Heart left ventricle (tissue), 16 donors: ENCODE results near the gene CLCN3. TPM values are rescaled to one million over a fixed set of nuclear protein-coding genes. Genes with fewer than 3 reads are reported as not detected.

ENCODE experiments used
- ATAC-seq, 4 donors: fragments of 200-7000 bp; cut with Tn5 transposase; one replicate each; pipeline ENCODE4 v1.9.1; 2020 to 2022; ENCODE audit warnings: moderate library complexity in 4 of 4, mild to moderate bottlenecking in 3 of 4, moderate number of reproducible peaks in 1 of 4
- DNase-seq, 5 donors: peaks; one replicate each; pipeline ENCODE4 v3.0.0-alpha.2; 2020
- H3K27ac ChIP-seq, 12 donors: fragments of 200-600 bp; sonication (generic) in 4 of 12; one replicate each; pipeline versions ENCODE4 v1.5.0 to v1.8.0; 2016 to 2022; ENCODE audit warnings: mild to moderate bottlenecking in 2 of 12
- H3K27me3 ChIP-seq, 9 donors: fragments of 200-600 bp; sonication (generic) in 2 of 9; one replicate each; pipeline versions ENCODE4 v1.5.1 to v1.8.0; 2016 to 2022; ENCODE audit warnings: mild to moderate bottlenecking in 3 of 9
- H3K36me3 ChIP-seq, 9 donors: fragments of 200-600 bp; sonication (generic) in 2 of 9; one replicate each; pipeline versions ENCODE4 v1.5.0 to v1.8.0; 2018 to 2022; ENCODE audit warnings: mild to moderate bottlenecking in 2 of 9
- H3K4me1 ChIP-seq, 12 donors: fragments of 200-600 bp; sonication (generic) in 4 of 12; one replicate each; pipeline versions ENCODE4 v1.5.0 to v1.8.0; 2016 to 2022; ENCODE audit warnings: mild to moderate bottlenecking in 3 of 12
- H3K4me3 ChIP-seq, 12 donors: fragments of 200-600 bp; sonication (generic) in 4 of 12; one replicate each; pipeline versions ENCODE4 v1.5.0 to v1.8.0; 2017 to 2022; ENCODE audit warnings: mild to moderate bottlenecking in 9 of 12, moderate library complexity in 4 of 12
- H3K9me3 ChIP-seq, 12 donors: fragments of 200-600 bp; sonication (generic) in 4 of 12; one replicate each; pipeline versions ENCODE4 v1.5.0 to v1.8.0; 2016 to 2022; ENCODE audit warnings: mild to moderate bottlenecking in 1 of 12
- POLR2A ChIP-seq, 2 donors: fragments of 450-650 bp; IDR thresholded peaks; one replicate each; pipeline ENCODE4 v1.6.1; 2017; ENCODE audit warnings: antibody characterized with exemption in 2 of 2, mild to moderate bottlenecking in 2 of 2, moderate library complexity in 2 of 2
- WGBS, 4 donors: extraction: QIAGEN DNeasy Blood & Tissue Kit in 2 of 4; methylation state at CpG; one replicate each; pipeline versions ENCODE4 v1.1.5 to v1.1.7; 2013 to 2018; 5-methylcytosine and 5-hydroxymethylcytosine counted together
- intact Hi-C, 10 donors: fragments of 100-400 bp; cut with DNase I; formaldehyde crosslinking; loops; one replicate each; pipeline versions ENCODE4 v1.11.1 to v1.14.2; 2022
- polyA plus RNA-seq, 2 donors: library from polyadenylated mRNA; stranded (reverse); fragments of 200-250 nt; gene quantifications; one replicate each; pipeline ENCODE4 v1.2.3, GENCODE V29; 2013
- total RNA-seq, 9 donors: library from RNA; depleted of rRNA in 2 of 9; stranded (reverse); fragments of >200 nt in 2 of 9; fragmentation: NEBNext Ultra II Directional in 3 of 9; extraction: Animal tissue kit (Norgen Biotek cat#: 25700) in 3 of 9; gene quantifications; one replicate each; pipeline versions ENCODE4 v1.1.0 to v1.2.4, GENCODE V29; 2016 to 2023
- TF ChIP-seq, protein P1 (sequence below), 12 donors: fragments of 200-600 bp; sonication (generic) in 4 of 12; IDR thresholded peaks; one replicate each; pipeline versions ENCODE4 v1.5.0 to v1.8.0; 2018 to 2022; ENCODE audit warnings: antibody characterized with exemption in 12 of 12, mild to moderate bottlenecking in 5 of 12
- donor health status: ischemic (EF 13 %, LVEDD 7.1; RV severe dilation, severe dysfunction).
- donor health status: healthy with polysubstance abuse.
- donor health status: DM: no; HTN: yes; CAD: no.
- donor health status: DM: no; HTN: no; CAD: no.
- donor health status: ischemic (EF 25% LVEDD 6.9; RV normal size, moderate dysfunction).
- donor health status: ischemic (EF 25% LVEDD 5.7; RV mildly dilated, moderate dysfunction).
- donor health status: healthy.
- donor health status: DM: yes; HTN: yes; CAD: no.
- donor health status: ischemic (EF 35%, LVEDD 5.7; RV mildly dilated, moderate dysfunction).
- donor health status: nonischemic (EF 11% LVEDD 7.7; RV severe dilation, severe dysfunction).
- donor health status: DM: yes; HTN: yes; CAD: no.
- donor health status: PGD.
- donor health status: ischemic (EF 29% LVEDD 5.4; RV normal size, mild dysfunction).
- donor health status: nonischemic (EF 23%, LVEDD 6.1; RV moderate dilation, normal function).

Gene CLCN3
- total and polyA plus RNA-seq, 11 donors: 17.4 to 86.2 (median 57.4) TPM

- Histone ChIP-seq H3K36me3 (peaks cover 0 to 3% (median 0%) of the 10 kb centered on the region in 9 donors), H3K4me3 (peak overlapping the region in 10 of 12 donors; percentile 19 to 61 (median 54)), H3K9me3 (peaks cover 0 to 3% (median under 1%) of the 10 kb centered on the region in 12 donors), H3K27ac (peak overlapping the region in 10 of 12 donors; percentile 7 to 89 (median 84)), H3K4me1 (peaks cover 0 to 51% (median 37%) of the 10 kb centered on the region in 12 donors), H3K27me3 (no peaks in the 10 kb centered on the region)
- no peak for TF ChIP-seq POLR2A (IDR thresholded peaks at IDR 0.05)
- TF ChIP-seq, protein P1, sequence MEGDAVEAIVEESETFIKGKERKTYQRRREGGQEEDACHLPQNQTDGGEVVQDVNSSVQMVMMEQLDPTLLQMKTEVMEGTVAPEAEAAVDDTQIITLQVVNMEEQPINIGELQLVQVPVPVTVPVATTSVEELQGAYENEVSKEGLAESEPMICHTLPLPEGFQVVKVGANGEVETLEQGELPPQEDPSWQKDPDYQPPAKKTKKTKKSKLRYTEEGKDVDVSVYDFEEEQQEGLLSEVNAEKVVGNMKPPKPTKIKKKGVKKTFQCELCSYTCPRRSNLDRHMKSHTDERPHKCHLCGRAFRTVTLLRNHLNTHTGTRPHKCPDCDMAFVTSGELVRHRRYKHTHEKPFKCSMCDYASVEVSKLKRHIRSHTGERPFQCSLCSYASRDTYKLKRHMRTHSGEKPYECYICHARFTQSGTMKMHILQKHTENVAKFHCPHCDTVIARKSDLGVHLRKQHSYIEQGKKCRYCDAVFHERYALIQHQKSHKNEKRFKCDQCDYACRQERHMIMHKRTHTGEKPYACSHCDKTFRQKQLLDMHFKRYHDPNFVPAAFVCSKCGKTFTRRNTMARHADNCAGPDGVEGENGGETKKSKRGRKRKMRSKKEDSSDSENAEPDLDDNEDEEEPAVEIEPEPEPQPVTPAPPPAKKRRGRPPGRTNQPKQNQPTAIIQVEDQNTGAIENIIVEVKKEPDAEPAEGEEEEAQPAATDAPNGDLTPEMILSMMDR (IDR thresholded peaks at IDR 0.05): no peak
- 47 to 60% (median 52%) methylated on average over 1 of the region's 1 CpG for WGBS, 4 donors
- intact Hi-C loops: loop anchor here in 6 of 10 donors (2.0 to 5.0 kb wide), 2 partner anchors 39 to 41 kb away; partner anchors contain the start of gene CLCN3 (in 6 of the 6)
- ATAC-seq: no peak
- no peak for DNase-seq
Measured at GRCh38 chr4:169661761-169662160, 41.4 kb downstream of the CLCN3 start.

GRCh38 chr4:169662206-169662605 is 41.8 kb downstream of the CLCN3 start:
- intact Hi-C loops: loop anchor here in 1 of 10 donors (5.0 kb wide), 1 partner anchor 40 kb away; the partner anchor contains the start of gene CLCN3
- 45 to 62% (median 61%) methylated on average over 3 of the region's 3 CpGs for WGBS, 4 donors
- H3K9me3 ChIP-seq: peaks cover 0 to 7% (median 2%) of the 10 kb centered on the region in 12 donors
- H3K36me3 ChIP-seq: peaks cover 0 to 3% (median 0%) of the 10 kb centered on the region in 9 donors
- peak overlapping the region in 10 of 12 donors; percentile 7 to 88 (median 82) for H3K27ac ChIP-seq
- ATAC-seq (no peak), DNase-seq (no peak)
- H3K4me3 ChIP-seq: peak overlapping the region in 9 of 12 donors; percentile 48 to 61 (median 54)
- TF ChIP-seq, protein P1 (IDR thresholded peaks at IDR 0.05): no peak
- no peak for TF ChIP-seq POLR2A (IDR thresholded peaks at IDR 0.05)
- peaks cover 0 to 51% (median 37%) of the 10 kb centered on the region in 12 donors for H3K4me1 ChIP-seq
- H3K27me3 ChIP-seq: no peaks in the 10 kb centered on the region

DNA sequence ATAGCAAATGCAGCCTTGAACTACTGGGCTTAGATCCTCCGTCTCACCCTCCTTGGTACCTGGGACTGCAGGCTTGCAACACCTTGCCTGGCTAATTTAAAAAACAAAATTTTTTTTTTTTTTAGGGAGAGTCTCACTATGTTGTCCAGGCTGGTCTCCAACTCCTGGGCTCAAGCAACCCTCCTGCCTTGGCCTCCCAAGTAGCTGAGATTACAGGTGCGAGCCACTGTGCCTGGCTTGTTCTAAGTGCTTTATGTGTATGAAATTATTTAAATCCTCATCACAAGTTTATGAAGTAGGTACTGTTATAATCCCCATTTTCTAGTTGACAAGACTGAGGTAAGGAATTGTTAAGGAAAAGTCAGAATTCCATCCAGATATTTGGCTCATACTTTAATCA is 43.0 kb downstream of the CLCN3 start:
- Histone ChIP-seq H3K4me1 (peaks cover 0 to 50% (median 34%) of the 10 kb centered on the region in 12 donors), H3K9me3 (peaks cover 0 to 12% (median 3%) of the 10 kb centered on the region in 12 donors), H3K4me3 (no peak overlapping the region)

GRCh38 chr4:169663831-169664230 is 43.5 kb downstream of the CLCN3 start:
- H3K27me3 ChIP-seq: no peaks in the 10 kb centered on the region
- intact Hi-C loops: loop anchor here in 1 of 10 donors (5.0 kb wide), 1 partner anchor 42 kb away; the partner anchor contains the start of gene CLCN3
- H3K9me3 ChIP-seq: peaks cover 0 to 12% (median 3%) of the 10 kb centered on the region in 12 donors
- no peak for TF ChIP-seq POLR2A (IDR thresholded peaks at IDR 0.05)
- TF ChIP-seq, protein P1 (IDR thresholded peaks at IDR 0.05): no peak
- no peak for DNase-seq
- no peak for ATAC-seq
- peaks cover 0 to 48% (median 31%) of the 10 kb centered on the region in 12 donors for H3K4me1 ChIP-seq
- H3K36me3 ChIP-seq: peaks cover 0 to 3% (median 0%) of the 10 kb centered on the region in 9 donors
- H3K4me3 ChIP-seq: no peak overlapping the region
- peak overlapping the region in 9 of 12 donors; percentile 1 to 88 (median 26) for H3K27ac ChIP-seq
- 25 to 33% (median 31%) methylated on average over 2 of the region's 2 CpGs for WGBS, 4 donors

More for the DNA sequence above, 43.0 kb downstream of the CLCN3 start:
- peaks cover 0 to 3% (median 0%) of the 10 kb centered on the region in 9 donors for H3K36me3 ChIP-seq
- H3K27ac ChIP-seq: peak overlapping the region in 9 of 12 donors; percentile 1 to 88 (median 64)
- H3K27me3 ChIP-seq: no peaks in the 10 kb centered on the region
- no peak for DNase-seq
- TF ChIP-seq, protein P1 (IDR thresholded peaks at IDR 0.05): no peak
- TF ChIP-seq POLR2A (IDR thresholded peaks at IDR 0.05): no peak
- WGBS, 4 donors: 66 to 86% (median 82%) methylated on average over 2 of the region's 2 CpGs
- no peak for ATAC-seq
- intact Hi-C loops: loop anchor here in 1 of 10 donors (5.0 kb wide), 1 partner anchor 41 kb away; the partner anchor contains the start of gene CLCN3
